Kidney epithelial cell (primary cell): Measurements from ENCODE around the gene KATNAL2. TPM values are rescaled to one million over a fixed set of nuclear protein-coding genes. Genes with fewer than 3 reads are reported as not detected.
A peak's percentile ranks its signal among the peaks of the same experiment; 100 is the strongest.

Source experiments
- DNase-seq: peaks from one replicate; pipeline ENCODE4 v3.0.0-alpha.2; 2010; ENCODE audit warnings: low read depth
- H3K27me3 ChIP-seq: 2 replicates; pipeline ENCODE4 v1.6.0; 2011; ENCODE audit warnings: low read length; ENCODE audit not compliant: control insufficient read depth, insufficient read depth
- H3K36me3 ChIP-seq: 2 replicates; pipeline ENCODE4 v1.5.1; 2011; ENCODE audit warnings: low read length; ENCODE audit not compliant: control insufficient read depth, insufficient read depth
- H3K4me3 ChIP-seq: 2 replicates; pipeline ENCODE4 v1.5.1; 2011; ENCODE audit warnings: low read depth, mild to moderate bottlenecking, control low read depth, low read length
- total RNA-seq: library from RNA; depleted of rRNA; stranded (reverse); fragments of >200 nt; gene quantifications from 2 replicates; pipeline ENCODE4 v1.2.3, GENCODE V29; 2015
- TF ChIP-seq, protein P1 (sequence below): IDR thresholded peaks from 2 replicates; pipeline ENCODE4 v1.5.1; 2011; ENCODE audit warnings: mild to moderate bottlenecking, moderate library complexity, low read length, control low read depth, inconsistent platforms; ENCODE audit not compliant: insufficient read depth, poor library complexity, severe bottlenecking

The KATNAL2 gene
- total RNA-seq, 1 donor from 2014 or later = 0.88 TPM

DNA sequence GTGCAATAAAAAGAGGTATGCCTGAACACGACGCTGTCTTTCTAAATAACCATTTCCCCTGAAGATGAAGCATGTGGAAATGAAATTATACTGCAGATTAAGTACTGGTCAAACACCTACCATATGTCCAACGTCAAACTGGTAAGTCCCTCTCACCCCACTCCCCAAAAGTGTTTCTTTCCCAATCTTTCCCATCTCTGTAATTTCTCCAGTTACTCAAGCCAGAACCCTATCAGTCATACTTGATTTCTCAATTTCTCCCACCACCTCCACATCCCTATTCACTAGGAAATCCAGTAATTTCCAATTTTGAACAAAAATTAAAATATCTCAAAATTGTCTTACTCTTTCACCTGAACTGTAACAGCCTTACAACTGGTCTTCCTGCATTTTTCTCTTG is 203.7 kb downstream of the KATNAL2 start:
- TF ChIP-seq, protein P1, sequence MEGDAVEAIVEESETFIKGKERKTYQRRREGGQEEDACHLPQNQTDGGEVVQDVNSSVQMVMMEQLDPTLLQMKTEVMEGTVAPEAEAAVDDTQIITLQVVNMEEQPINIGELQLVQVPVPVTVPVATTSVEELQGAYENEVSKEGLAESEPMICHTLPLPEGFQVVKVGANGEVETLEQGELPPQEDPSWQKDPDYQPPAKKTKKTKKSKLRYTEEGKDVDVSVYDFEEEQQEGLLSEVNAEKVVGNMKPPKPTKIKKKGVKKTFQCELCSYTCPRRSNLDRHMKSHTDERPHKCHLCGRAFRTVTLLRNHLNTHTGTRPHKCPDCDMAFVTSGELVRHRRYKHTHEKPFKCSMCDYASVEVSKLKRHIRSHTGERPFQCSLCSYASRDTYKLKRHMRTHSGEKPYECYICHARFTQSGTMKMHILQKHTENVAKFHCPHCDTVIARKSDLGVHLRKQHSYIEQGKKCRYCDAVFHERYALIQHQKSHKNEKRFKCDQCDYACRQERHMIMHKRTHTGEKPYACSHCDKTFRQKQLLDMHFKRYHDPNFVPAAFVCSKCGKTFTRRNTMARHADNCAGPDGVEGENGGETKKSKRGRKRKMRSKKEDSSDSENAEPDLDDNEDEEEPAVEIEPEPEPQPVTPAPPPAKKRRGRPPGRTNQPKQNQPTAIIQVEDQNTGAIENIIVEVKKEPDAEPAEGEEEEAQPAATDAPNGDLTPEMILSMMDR = no peak
- Histone ChIP-seq H3K36me3 (no peaks in the 10 kb centered on the region), H3K27me3 (no peaks in the 10 kb centered on the region)

DNA sequence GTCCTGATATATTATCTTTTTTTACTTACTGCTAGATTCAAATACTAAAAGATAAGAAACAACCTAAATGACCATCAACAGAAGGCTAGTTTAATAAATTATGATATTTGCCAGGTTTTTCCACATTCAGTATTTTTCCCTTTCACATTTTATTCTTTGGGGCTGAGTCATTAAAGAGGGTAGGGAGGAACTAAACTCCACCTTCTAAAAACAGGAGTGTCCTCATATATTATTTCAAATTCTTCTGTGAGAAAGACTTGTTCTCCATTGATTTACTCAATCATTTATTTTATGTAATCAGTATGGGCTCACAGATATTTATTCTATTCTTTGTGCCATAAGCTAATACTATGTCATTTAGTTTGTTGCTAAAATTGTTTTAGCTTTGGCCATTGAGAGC is 223.9 kb downstream of the KATNAL2 start:
- no peak overlapping the region for H3K4me3 ChIP-seq
- TF ChIP-seq, protein P1 = no peak
- no peaks in the 10 kb centered on the region for H3K36me3 ChIP-seq
- DNase-seq = no peak
- no peaks in the 10 kb centered on the region for H3K27me3 ChIP-seq

More for the DNA sequence above, 203.7 kb downstream of the KATNAL2 start:
- no peak for DNase-seq
- no peak overlapping the region for H3K4me3 ChIP-seq

DNA sequence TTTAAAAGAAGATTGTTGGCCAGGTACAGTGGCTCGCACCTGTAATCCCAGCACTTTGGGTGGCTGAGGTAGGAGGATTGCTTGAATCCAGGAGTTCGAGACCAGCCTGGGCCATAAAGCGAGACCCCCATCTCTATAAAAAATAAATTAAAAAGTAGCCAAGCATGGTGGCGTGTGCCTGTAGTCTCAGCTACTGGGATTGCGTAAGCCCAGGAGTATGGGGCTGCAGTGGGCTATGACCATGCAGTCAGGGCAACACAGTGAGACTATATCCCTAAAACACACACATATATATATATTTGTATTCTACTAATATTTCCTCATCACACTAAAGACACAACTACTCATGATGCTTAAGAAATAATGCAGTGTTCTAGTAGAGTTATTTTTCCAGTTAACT is 225.8 kb downstream of the KATNAL2 start:
- H3K27me3 ChIP-seq = no peaks in the 10 kb centered on the region
- no peak for DNase-seq
- no peak overlapping the region for H3K4me3 ChIP-seq
- no peaks in the 10 kb centered on the region for H3K36me3 ChIP-seq
- TF ChIP-seq, protein P1 = no peak

DNA sequence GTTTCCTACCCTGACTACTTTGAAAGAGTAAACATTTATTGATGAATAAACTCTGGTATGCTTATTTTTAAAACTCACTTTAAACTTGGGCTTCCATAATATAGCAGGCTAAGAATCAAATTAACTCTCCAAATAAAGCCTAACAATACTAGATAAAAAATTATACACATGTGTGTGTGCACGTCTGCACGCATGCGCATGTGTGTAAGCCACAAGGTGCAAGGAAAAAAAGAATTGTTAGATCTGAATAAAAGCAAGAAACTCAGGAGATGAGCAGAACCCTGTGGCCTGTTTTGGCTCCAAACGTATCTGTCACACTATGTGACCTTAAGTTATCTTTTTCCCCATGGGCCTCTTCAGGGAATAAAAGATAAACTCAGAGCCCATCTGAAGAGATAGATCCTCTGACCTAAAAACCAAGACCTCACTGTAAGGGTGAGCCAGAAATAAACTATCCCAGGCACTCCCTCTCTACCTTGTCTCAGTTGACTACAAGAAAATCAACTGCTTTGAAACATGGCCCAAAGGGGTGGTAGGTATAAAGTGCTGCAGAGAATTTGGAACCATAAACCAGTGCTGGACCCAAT is 226.6 kb downstream of the KATNAL2 start:
- DNase-seq = no peak
- no peaks in the 10 kb centered on the region for H3K36me3 ChIP-seq
- H3K27me3 ChIP-seq = no peaks in the 10 kb centered on the region
- H3K4me3 ChIP-seq = no peak overlapping the region
- TF ChIP-seq, protein P1 = no peak

DNA sequence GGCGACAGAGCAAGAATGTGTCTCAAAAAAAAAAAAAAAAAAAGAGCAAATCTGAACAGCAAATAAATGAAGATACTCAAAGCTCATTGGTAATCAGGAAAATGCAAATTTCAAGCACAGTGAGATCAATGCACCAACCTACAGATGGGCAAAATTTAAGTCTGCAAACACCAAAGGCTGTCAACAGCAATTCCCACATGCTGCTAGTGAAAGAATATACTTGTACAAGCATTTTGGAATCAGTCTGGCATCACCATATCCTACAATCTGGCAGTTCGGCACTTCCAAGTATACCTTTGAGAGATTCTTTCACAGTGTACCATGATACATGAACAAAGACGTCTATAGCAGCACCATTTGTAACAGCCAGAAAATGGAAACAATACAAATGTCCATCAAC is 228.8 kb downstream of the KATNAL2 start:
- no peak for DNase-seq
- Histone ChIP-seq H3K36me3 (no peaks in the 10 kb centered on the region), H3K4me3 (no peak overlapping the region), H3K27me3 (no peaks in the 10 kb centered on the region)
- TF ChIP-seq, protein P1 = no peak

DNA sequence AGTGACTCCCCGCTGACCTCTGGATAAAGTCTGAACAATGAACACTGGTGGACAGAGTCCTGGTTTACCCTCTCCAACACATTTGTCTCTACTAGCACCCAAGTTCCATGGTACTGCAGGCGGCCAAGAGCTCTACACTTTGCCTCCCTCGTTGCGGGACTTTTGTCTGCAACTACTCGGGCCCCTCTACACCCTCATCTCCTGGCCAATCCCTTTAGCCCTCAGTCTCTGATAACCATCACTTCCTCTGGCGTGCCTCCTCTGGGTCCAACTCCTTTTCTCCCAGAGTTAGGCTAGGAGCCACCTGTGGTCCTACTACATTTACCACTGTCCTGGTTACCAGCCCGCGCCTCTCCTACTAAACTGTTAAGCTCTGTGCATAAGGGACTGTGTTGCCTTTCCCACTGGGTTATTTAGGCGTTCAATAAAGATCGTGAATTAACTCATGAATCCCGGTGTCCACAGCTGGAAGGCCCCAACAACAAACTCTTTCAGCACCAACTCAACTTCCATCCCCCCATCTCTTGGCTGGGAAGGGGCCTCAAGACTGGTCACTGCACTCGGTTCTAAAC is 232.1 kb downstream of the KATNAL2 start:
- no peak for DNase-seq
- TF ChIP-seq, protein P1 = no peak

More for the DNA sequence above, 232.1 kb downstream of the KATNAL2 start:
- H3K4me3 ChIP-seq = peak overlapping the region; percentile 95
- no peaks in the 10 kb centered on the region for H3K36me3 ChIP-seq
- no peaks in the 10 kb centered on the region for H3K27me3 ChIP-seq
